ENCODE measurements around the gene COL3A1. TPM values are rescaled to one million over a fixed set of nuclear protein-coding genes. Genes with fewer than 3 reads are reported as not detected.

COL3A1 gene
- total and polyA plus RNA-seq, 12 donors: 33.5 to 700 (median 73.5) TPM

DNA sequence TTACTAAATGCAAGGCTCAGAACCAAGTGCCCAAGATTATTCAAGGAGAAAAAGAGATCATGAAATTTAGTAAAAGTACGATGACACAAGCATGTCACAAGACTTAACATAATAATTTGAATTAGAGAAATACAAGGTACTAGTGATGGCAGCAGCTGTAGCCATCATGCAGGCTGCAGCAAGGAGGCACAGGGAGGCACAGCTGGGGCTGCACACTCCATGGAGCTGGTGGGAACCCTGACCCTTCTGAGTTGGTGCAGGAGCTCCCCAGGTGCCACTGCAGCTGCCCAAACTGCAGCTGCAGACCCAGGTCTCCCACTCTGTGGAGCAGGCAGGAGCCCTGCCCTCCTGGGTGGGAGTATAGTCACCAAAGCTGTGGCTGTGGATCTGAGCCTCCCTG is 46.0 kb downstream of the COL3A1 start:
- DNase-seq: no peak
- intact Hi-C loops (cut with DNase I): no loop called here
- Histone ChIP-seq H3K9me3 (no peaks in the 10 kb centered on the region), H3K4me1 (no peaks in the 10 kb centered on the region), H3K27me3 (no peaks in the 10 kb centered on the region), H3K36me3 (no peaks in the 10 kb centered on the region), H3K4me3 (no peak overlapping the region), H3K27ac (no peak overlapping the region)
- 88 to 97% methylated on average over 1 of the region's 1 CpG for WGBS, 2 donors
- no peak for ATAC-seq
- TF ChIP-seq, protein P1, sequence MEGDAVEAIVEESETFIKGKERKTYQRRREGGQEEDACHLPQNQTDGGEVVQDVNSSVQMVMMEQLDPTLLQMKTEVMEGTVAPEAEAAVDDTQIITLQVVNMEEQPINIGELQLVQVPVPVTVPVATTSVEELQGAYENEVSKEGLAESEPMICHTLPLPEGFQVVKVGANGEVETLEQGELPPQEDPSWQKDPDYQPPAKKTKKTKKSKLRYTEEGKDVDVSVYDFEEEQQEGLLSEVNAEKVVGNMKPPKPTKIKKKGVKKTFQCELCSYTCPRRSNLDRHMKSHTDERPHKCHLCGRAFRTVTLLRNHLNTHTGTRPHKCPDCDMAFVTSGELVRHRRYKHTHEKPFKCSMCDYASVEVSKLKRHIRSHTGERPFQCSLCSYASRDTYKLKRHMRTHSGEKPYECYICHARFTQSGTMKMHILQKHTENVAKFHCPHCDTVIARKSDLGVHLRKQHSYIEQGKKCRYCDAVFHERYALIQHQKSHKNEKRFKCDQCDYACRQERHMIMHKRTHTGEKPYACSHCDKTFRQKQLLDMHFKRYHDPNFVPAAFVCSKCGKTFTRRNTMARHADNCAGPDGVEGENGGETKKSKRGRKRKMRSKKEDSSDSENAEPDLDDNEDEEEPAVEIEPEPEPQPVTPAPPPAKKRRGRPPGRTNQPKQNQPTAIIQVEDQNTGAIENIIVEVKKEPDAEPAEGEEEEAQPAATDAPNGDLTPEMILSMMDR (IDR thresholded peaks at IDR 0.05): no peak

DNA sequence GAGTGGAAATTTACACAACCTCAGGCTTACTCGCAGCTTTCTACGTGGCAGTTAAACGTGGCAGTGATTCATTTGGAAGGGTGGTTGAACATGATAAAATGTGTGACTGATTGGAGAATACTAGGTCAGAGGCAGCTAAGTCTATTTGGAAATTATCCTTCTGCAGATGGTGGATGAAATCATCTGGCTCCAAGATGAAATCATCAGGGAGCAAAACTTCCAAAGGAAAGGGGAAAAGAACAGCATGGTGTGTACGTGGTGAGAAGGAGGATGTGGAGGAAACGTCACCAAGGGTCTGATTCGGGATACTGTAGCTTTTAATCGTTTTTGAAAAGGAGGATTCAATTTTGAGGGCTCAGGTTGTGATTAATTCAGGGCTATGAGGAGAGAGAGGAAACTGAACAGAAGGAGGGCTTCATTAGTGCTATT is 47.9 kb downstream of the COL3A1 start:
- peak; percentile 73 to 90 (median 81) for ATAC-seq
- Histone ChIP-seq H3K36me3 (no peaks in the 10 kb centered on the region), H3K27me3 (no peaks in the 10 kb centered on the region), H3K9me3 (no peaks in the 10 kb centered on the region), H3K4me3 (no peak overlapping the region), H3K27ac (peak overlapping the region; percentile 39 to 82 (median 68)), H3K4me1 (no peaks in the 10 kb centered on the region)
- intact Hi-C loops (cut with DNase I): no loop called here
- TF ChIP-seq, protein P1 (IDR thresholded peaks at IDR 0.05): no peak
- DNase-seq: peak in 1 of 2 donors; percentile 36
- 51 to 73% methylated on average over 7 of the region's 7 CpGs for WGBS, 2 donors

DNA sequence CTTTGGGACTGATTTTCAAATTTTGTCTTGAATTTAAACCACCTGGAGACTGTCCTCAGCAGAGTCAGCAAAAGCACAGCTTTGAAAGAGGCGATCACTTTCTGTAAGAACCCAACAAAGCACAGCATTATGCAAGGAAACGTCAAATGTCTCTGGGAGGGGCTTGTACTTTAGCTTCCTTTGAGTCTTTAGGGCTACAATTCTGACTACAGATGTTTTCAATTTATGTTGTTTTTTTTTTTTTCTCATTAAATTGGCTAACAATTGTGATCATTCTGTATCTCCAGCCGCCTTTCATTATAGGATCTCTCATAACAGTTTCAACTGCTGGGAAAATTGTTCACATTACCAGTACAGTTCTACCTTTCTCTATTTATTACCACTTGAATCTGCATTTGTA is 48.3 kb downstream of the COL3A1 start:
- no peaks in the 10 kb centered on the region for H3K9me3 ChIP-seq
- no peaks in the 10 kb centered on the region for H3K4me1 ChIP-seq
- 67 to 74% methylated on average over 3 of the region's 3 CpGs for WGBS, 2 donors
- no peaks in the 10 kb centered on the region for H3K27me3 ChIP-seq
- H3K27ac ChIP-seq: peak overlapping the region; percentile 35 to 82 (median 60)
- DNase-seq (no peak), ATAC-seq (peak in 7 of 8 donors; percentile 56 to 74 (median 64))
- intact Hi-C loops (cut with DNase I): no loop called here
- TF ChIP-seq, protein P1 (IDR thresholded peaks at IDR 0.05): no peak
- H3K4me3 ChIP-seq: no peak overlapping the region
- no peaks in the 10 kb centered on the region for H3K36me3 ChIP-seq

DNA sequence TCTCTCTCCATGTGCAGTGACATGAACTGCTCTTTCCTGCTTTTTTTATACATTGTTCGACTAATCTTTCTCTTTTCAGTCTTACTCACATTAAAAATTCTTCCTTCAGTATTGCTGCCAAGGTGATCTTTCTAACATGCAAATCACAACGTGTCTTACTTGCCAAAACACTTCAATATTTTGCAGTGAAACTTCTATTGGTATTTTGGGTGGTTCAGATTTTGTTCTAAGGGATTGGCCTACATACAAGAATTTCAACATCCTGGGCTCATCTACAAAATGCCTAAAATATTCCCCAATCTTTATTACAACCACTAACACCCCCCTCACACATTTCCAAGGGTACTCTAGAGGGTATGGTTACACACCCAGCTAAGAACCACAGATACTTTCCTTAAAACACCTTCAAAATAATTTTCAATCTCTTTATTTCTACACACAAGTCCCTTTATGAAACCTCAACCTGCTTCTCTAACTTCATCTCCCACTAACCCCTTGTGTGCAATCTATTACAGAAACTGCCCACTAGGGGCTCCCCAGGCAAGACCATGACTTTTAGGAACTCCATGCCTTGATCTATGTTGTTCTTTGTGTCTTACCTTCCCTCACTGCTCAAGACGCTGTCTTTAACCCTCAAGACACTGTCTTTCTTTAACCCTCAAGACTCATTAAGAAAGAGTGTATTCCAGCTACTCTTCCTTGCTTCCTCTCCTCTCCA is 50.9 kb downstream of the COL3A1 start:
- Histone ChIP-seq H3K9me3 (peaks cover 0 to 2% (median 0%) of the 10 kb centered on the region in 11 donors), H3K36me3 (no peaks in the 10 kb centered on the region), H3K27me3 (no peaks in the 10 kb centered on the region), H3K4me3 (no peak overlapping the region), H3K27ac (peak overlapping the region in 1 of 10 donors; percentile 24), H3K4me1 (no peaks in the 10 kb centered on the region)
- TF ChIP-seq, protein P1 (IDR thresholded peaks at IDR 0.05): peak in 5 of 9 donors; percentile 7 to 19 (median 14)
- intact Hi-C loops (cut with DNase I): no loop called here
- 51 to 53% methylated on average over 3 of the region's 3 CpGs for WGBS, 2 donors
- ATAC-seq (peak in 1 of 8 donors; percentile 18), DNase-seq (no peak)
